Suprapubic skin (tissue), 3 donors: ENCODE measurements around the gene CD300LF.

Source experiments
- POLR2A ChIP-seq, 2 donors: fragments of 450-650 bp; IDR thresholded peaks; one replicate each; pipeline ENCODE4 v1.6.1; 2017; ENCODE audit warnings: antibody characterized with exemption in 2 of 2, mild to moderate bottlenecking in 2 of 2, moderate library complexity in 2 of 2
- TF ChIP-seq, protein P1 (sequence below), 2 donors: fragments of 200-600 bp in 1 of 2; fragments of 450-650 bp in 1 of 2; sonication (generic) in 1 of 2; IDR thresholded peaks; one replicate each; pipeline ENCODE4 v1.5.1; 2016 to 2019; ENCODE audit warnings: antibody characterized with exemption in 2 of 2, mild to moderate bottlenecking in 1 of 2, moderate library complexity in 1 of 2

GRCh38 chr17:74736513-74737298 lies 24.0 kb upstream of the CD300LF start, which contains the start of gene RAB37:
- TF ChIP-seq, protein P1, sequence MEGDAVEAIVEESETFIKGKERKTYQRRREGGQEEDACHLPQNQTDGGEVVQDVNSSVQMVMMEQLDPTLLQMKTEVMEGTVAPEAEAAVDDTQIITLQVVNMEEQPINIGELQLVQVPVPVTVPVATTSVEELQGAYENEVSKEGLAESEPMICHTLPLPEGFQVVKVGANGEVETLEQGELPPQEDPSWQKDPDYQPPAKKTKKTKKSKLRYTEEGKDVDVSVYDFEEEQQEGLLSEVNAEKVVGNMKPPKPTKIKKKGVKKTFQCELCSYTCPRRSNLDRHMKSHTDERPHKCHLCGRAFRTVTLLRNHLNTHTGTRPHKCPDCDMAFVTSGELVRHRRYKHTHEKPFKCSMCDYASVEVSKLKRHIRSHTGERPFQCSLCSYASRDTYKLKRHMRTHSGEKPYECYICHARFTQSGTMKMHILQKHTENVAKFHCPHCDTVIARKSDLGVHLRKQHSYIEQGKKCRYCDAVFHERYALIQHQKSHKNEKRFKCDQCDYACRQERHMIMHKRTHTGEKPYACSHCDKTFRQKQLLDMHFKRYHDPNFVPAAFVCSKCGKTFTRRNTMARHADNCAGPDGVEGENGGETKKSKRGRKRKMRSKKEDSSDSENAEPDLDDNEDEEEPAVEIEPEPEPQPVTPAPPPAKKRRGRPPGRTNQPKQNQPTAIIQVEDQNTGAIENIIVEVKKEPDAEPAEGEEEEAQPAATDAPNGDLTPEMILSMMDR (IDR thresholded peaks at IDR 0.05): peak in 1 of 2 donors; percentile 33
- TF ChIP-seq POLR2A (IDR thresholded peaks at IDR 0.05): no peak
